Measurements from ENCODE around the gene FBXO11. TPM values are rescaled to one million over a fixed set of nuclear protein-coding genes. Genes with fewer than 3 reads are reported as not detected.

Gene FBXO11
- total and polyA plus RNA-seq, 4 donors, result 9.2 to 46.8 (median 19.7) TPM

GRCh38 chr2:47872941-47873340 lies 33.4 kb downstream of the FBXO11 start:
- Histone ChIP-seq H3K36me3 (ENCODE audit: control insufficient read depth in 4 of 4, insufficient read depth in 3 of 4, low read depth in 1 of 4, low read length in 3 of 4) (peaks cover 0 to 5% (median 0%) of the 10 kb centered on the region in 4 donors), H3K4me1 (ENCODE audit: control insufficient read depth in 4 of 4, insufficient read depth in 4 of 4, low read length in 3 of 4) (no peaks in the 10 kb centered on the region), H3K4me3 (ENCODE audit: low read depth in 1 of 3, low read length in 3 of 3) (no peak overlapping the region), H3K27ac (ENCODE audit: low read depth in 1 of 2, low read length in 2 of 2) (no peak overlapping the region), H3K27me3 (ENCODE audit: control insufficient read depth in 4 of 4, insufficient read depth in 4 of 4, low read length in 3 of 4) (no peaks in the 10 kb centered on the region), H3K9ac (ENCODE audit: low read depth in 1 of 2, low read length in 2 of 2) (no peak overlapping the region), H3K9me3 (ENCODE audit: control insufficient read depth in 4 of 4, low read length in 3 of 4) (no peaks in the 10 kb centered on the region)
- no peak for DNase-seq (ENCODE audit: low spot score)
- 96% methylated on average over 2 of the region's 2 CpGs for WGBS
- TF ChIP-seq MAX (IDR thresholded peaks at IDR 0.05) (no peak), HNF4G (IDR thresholded peaks at IDR 0.05) (no peak), EGR1 (IDR thresholded peaks at IDR 0.05; ENCODE audit: low read depth in 2 of 2) (no peak), YY1 (IDR thresholded peaks at IDR 0.05) (no peak), NR2F2 (IDR thresholded peaks at IDR 0.05) (no peak), ZBTB33 (IDR thresholded peaks at IDR 0.05) (no peak), ATF3 (IDR thresholded peaks at IDR 0.05) (no peak), TAF1 (conservative IDR thresholded peaks at IDR 0.05) (no peak), SP1 (IDR thresholded peaks at IDR 0.05) (no peak), RAD21 (IDR thresholded peaks at IDR 0.05) (no peak), JUND (IDR thresholded peaks at IDR 0.05) (no peak)

- H3K4me1 ChIP-seq (ENCODE audit: control insufficient read depth in 4 of 4, insufficient read depth in 4 of 4, low read length in 3 of 4), result peaks cover 0 to 4% (median 1%) of the 10 kb centered on the region in 4 donors
- H3K4me3 ChIP-seq (ENCODE audit: low read depth in 1 of 3, low read length in 3 of 3), result no peak overlapping the region
- peaks cover 0 to 5% (median 0%) of the 10 kb centered on the region in 4 donors for H3K36me3 ChIP-seq (ENCODE audit: control insufficient read depth in 4 of 4, insufficient read depth in 3 of 4, low read depth in 1 of 4, low read length in 3 of 4)
- 95% methylated on average over 7 of the region's 7 CpGs for WGBS
- no peak overlapping the region for H3K27ac ChIP-seq (ENCODE audit: low read depth in 1 of 2, low read length in 2 of 2)
- no peak overlapping the region for H3K9ac ChIP-seq (ENCODE audit: low read depth in 1 of 2, low read length in 2 of 2)
- DNase-seq (ENCODE audit: low spot score), result no peak
- H3K9me3 ChIP-seq (ENCODE audit: control insufficient read depth in 4 of 4, low read length in 3 of 4), result no peaks in the 10 kb centered on the region
- TF ChIP-seq RXRA (IDR thresholded peaks at IDR 0.05) (no peak), JUND (IDR thresholded peaks at IDR 0.05) (no peak), MAX (IDR thresholded peaks at IDR 0.05) (no peak), FOXA2 (IDR thresholded peaks at IDR 0.05) (no peak)
- H3K27me3 ChIP-seq (ENCODE audit: control insufficient read depth in 4 of 4, insufficient read depth in 4 of 4, low read length in 3 of 4), result no peaks in the 10 kb centered on the region
Observed at GRCh38 chr2:47870641-47871540, 35.4 kb downstream of the FBXO11 start.

- no peaks in the 10 kb centered on the region for H3K27me3 ChIP-seq (ENCODE audit: control insufficient read depth in 4 of 4, insufficient read depth in 4 of 4, low read length in 3 of 4)
- peaks cover 0 to 5% (median 0%) of the 10 kb centered on the region in 4 donors for H3K36me3 ChIP-seq (ENCODE audit: control insufficient read depth in 4 of 4, insufficient read depth in 3 of 4, low read depth in 1 of 4, low read length in 3 of 4)
- no peak for DNase-seq (ENCODE audit: low spot score)
- H3K9ac ChIP-seq (ENCODE audit: low read depth in 1 of 2, low read length in 2 of 2), result no peak overlapping the region
- no peak overlapping the region for H3K27ac ChIP-seq (ENCODE audit: low read depth in 1 of 2, low read length in 2 of 2)
- no peak overlapping the region for H3K4me3 ChIP-seq (ENCODE audit: low read depth in 1 of 3, low read length in 3 of 3)
- H3K9me3 ChIP-seq (ENCODE audit: control insufficient read depth in 4 of 4, low read length in 3 of 4), result no peaks in the 10 kb centered on the region
- H3K4me1 ChIP-seq (ENCODE audit: control insufficient read depth in 4 of 4, insufficient read depth in 4 of 4, low read length in 3 of 4), result peaks cover 0 to 6% (median 1%) of the 10 kb centered on the region in 4 donors
- no peak for TF ChIP-seq ZBTB33 (IDR thresholded peaks at IDR 0.05)
- TF ChIP-seq RXRA (IDR thresholded peaks at IDR 0.05), result no peak
- no peak for TF ChIP-seq CTCF (IDR thresholded peaks at IDR 0.05; ENCODE audit: low read depth, low read length, missing input control)
- TF ChIP-seq HNF4G (IDR thresholded peaks at IDR 0.05), result no peak
- no peak for TF ChIP-seq EGR1 (IDR thresholded peaks at IDR 0.05; ENCODE audit: low read depth in 2 of 2)
- 94% methylated on average over 2 of the region's 2 CpGs for WGBS
Observed at GRCh38 chr2:47869859-47870595, 36.3 kb downstream of the FBXO11 start.

Data from liver (tissue), 9 donors.